Fibroblast of villous mesenchyme (primary cell): Measurements from ENCODE around the gene UXS1. TPM values are rescaled to one million over a fixed set of nuclear protein-coding genes. Genes with fewer than 3 reads are reported as not detected.

Source experiments
- DNase-seq: peaks from one replicate; pipeline ENCODE4 v3.0.0-alpha.2; 2010; ENCODE audit warnings: low read depth
- H3K4me3 ChIP-seq: 2 replicates; pipeline ENCODE4 v1.5.1; 2011; ENCODE audit warnings: low read depth, mild to moderate bottlenecking, low read length
- CTCF ChIP-seq: IDR thresholded peaks from 2 replicates; pipeline ENCODE4 v1.5.1; 2012; ENCODE audit warnings: low read depth, mild to moderate bottlenecking, low read length; ENCODE audit not compliant: insufficient read depth
- total RNA-seq: library from RNA; depleted of rRNA; stranded (reverse); fragments of >200 nt; gene quantifications from 2 replicates; pipeline ENCODE4 v1.2.3, GENCODE V29; 2012

The UXS1 gene
- total RNA-seq, 1 donor = 37.6 TPM

GRCh38 chr2:106106622-106107508 is 87.2 kb downstream of the UXS1 start:
- H3K4me3 ChIP-seq = no peak overlapping the region
- no peak for TF ChIP-seq CTCF

GRCh38 chr2:106105151-106105922 is 88.8 kb downstream of the UXS1 start:
- no peak overlapping the region for H3K4me3 ChIP-seq
- TF ChIP-seq CTCF = no peak
- no peak for DNase-seq

More at GRCh38 chr2:106106622-106107508, 87.2 kb downstream of the UXS1 start:
- no peak for DNase-seq

- no peak overlapping the region for H3K4me3 ChIP-seq
- peak; percentile 97 for TF ChIP-seq CTCF
- DNase-seq = peak; percentile 65
These were observed 89.6 kb downstream of the UXS1 start for GRCh38 chr2:106104332-106105062.

GRCh38 chr2:106099691-106100090 is 94.4 kb downstream of the UXS1 start:
- TF ChIP-seq CTCF = no peak
- H3K4me3 ChIP-seq = no peak overlapping the region
- DNase-seq = no peak

GRCh38 chr2:106098664-106099063 is 95.4 kb downstream of the UXS1 start:
- no peak for DNase-seq
- no peak for TF ChIP-seq CTCF

GRCh38 chr2:106098081-106098480 is 96.0 kb downstream of the UXS1 start:
- peak; percentile 25 for TF ChIP-seq CTCF
- no peak for DNase-seq
- H3K4me3 ChIP-seq = no peak overlapping the region

More at GRCh38 chr2:106098664-106099063, 95.4 kb downstream of the UXS1 start:
- H3K4me3 ChIP-seq = no peak overlapping the region
